ENCODE results near the gene TMEM161B.

DNA sequence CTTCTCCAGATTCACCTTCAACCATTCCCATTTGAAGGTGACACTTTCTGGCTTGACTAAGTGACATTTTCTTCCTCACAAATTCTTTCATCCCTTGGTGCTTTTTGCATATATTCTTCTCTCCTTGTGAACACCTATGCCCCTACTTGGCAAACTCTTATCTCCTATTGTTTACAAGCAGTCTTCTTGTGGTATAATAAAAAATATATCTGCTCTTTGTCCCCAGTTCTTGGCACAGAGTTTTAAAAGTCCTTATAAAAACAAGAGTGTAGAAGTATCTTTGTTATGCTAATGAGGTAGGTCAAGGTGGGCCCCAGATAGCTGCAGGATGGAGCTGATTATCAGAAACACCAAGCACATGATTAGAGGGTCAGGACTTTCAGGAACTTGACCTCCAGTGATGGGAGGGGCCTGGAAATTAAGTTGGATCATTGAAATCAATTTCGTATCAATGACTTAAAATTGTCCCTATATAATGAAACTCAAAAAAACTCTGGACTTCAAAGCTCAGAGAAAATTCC, 38.0 kb downstream of the TMEM161B start:
- no peak for TF ChIP-seq CTCF (IDR thresholded peaks at IDR 0.05; ENCODE audit: insufficient read depth, low read length)
- TF ChIP-seq REST (IDR thresholded peaks at IDR 0.05; ENCODE audit: insufficient replicate concordance, low read depth), result no peak
- TF ChIP-seq POLR2AphosphoS5 (IDR thresholded peaks at IDR 0.05; ENCODE audit: low read depth), result no peak
- TF ChIP-seq SPI1 (IDR thresholded peaks at IDR 0.05; ENCODE audit: borderline replicate concordance, low read depth), result no peak

Data from HL-60 (cell line).